NCI-H2227 (cell line): ENCODE results near the gene HIPK1.

Source experiments
- DNase-seq: peaks from one replicate; lab custom pipeline; 2025; ENCODE audit not compliant: unreplicated experiment; lab: John Stamatoyannopoulos, UW

HIPK1 gene

DNA sequence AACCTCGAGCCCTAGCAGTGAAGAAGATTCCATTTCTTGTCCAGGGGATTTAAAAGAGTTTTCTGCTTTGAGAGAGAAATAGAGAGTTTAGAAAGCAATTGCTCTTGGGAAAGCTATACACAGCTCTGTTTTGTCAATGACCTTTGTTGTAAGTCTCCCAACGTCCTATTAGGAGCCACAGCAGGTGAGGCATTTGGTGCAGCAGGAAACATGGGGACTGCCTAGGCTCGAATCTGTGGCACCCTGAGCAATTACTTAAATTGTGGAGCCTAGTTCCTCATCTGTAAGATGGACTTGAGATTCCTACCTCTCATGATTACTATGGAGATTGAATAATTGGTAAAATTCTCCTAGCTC, 15.8 kb upstream of the HIPK1 start:
- no peak for DNase-seq

DNA sequence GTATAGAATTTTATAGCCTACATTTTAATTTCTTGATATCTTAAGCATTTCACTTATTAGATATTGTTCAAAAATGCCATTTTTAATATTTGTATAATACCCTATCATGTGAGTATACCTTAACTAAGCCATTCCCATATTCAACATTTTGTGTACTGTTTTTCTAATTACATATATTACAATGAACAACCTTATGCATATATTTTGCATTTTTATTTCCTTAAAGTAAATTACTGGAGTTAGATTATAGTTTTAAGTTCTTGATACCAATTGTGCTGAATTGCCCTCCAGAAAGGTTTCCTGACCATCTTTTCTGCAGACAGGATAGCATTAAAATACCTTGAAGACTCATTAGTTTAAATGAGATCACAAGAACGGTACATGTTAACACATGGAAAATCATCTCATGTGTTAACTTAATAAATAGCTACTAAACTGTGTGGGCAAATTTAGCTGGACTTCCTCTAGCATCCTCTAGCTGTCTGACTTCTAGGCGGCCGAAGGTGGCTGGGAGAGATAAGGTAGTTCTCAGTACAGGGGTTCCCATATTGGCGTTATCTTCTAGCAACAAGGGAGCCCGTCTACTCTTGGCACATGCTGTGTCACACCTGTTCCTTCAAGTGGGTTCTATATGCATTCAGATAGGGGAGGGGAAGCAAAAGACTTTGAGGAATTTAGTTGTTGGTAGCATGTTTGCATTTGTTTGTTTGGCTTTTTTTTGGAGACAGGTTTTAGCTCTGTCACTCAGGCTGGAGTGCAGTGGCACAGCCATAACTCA, 15.0 kb upstream of the HIPK1 start:
- no peak for DNase-seq

DNA sequence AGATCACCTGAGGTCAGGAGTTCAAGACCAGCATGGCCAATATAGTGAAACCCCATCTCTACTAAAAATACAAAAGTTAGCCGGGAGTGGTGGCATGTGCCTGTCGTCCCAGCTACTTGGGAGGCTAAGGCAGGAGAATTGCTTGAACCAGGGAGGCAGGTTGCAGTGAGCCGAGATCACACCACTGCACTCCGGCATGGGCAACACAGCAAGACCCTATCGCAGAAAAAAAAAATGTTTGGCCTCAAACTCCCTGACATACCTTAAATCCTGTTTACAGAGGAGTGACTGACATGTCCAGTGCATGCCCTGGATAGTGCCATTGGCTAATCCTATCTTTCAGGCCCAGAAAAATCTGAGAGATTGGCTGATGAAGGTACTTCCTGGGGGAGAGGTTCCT, 12.2 kb upstream of the HIPK1 start:
- DNase-seq: no peak

DNA sequence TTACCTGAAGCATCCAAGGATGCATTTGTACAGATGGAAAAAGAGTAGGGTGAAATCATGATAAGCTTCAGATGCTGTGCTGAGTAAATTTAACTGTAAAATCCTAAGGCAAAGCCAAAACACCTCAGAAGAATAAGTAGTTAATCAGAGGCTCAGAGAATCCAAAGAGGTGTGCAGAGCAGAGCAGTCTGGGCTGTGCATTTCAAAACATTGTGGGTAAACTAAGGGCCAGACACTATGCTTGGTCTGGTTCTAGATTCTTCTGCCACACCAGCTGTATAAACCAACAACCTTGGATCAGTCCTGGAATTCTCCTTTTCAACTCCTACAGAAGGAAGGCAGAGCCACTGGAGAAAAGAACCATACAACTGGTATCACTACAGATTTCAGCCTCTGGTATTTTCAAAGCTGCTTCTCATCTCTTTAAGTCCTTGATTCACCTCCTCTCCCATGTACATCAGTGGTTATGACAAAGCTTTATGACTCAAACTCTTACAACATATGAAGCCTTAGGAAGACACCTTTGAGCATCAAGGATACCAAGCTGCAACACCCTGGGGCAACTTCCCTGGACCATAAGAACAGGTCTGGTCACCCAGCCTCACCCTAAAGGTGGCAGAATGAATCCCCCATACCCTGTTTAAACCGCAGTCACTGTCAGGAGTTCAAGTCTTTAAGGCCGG, 11.6 kb upstream of the HIPK1 start:
- DNase-seq: no peak

DNA sequence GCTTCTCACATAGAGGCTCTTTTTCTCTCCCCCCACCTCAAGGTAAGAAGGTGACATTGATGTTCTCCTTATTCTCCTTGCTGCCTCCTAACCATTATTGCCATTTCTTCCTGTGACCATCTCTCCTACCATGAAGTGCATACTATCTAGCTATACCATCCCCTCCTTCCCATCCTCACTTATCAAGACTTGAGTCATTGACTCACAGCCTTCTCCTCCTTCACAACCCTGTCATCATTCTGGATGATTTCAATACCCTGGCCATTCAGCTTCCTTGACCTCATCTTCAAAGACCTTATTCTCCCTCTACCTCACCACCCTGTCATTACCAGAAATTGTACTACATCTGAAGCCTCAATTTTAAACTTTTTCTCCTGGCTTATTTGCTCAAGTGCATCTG, 10.9 kb upstream of the HIPK1 start:
- peak; percentile 44 for DNase-seq

DNA sequence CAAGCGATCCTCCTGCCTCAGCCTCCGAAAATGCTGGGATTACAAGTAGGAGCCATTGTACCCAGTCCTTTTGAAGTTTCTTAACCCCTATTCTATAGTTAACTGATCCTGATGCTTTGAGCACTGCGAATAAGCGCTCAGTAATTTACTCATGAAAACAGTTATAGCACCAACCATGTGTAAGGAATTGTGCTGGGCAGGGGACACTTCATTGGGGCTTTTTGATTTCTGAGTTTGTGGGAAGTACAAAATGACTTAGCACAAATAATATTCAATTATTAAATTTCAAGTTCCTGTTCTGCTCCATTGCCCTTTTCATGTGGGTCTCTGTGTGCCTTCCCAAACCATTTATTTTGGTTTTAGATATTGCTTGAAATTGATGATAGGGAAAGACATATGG, 6.2 kb upstream of the HIPK1 start:
- no peak for DNase-seq

DNA sequence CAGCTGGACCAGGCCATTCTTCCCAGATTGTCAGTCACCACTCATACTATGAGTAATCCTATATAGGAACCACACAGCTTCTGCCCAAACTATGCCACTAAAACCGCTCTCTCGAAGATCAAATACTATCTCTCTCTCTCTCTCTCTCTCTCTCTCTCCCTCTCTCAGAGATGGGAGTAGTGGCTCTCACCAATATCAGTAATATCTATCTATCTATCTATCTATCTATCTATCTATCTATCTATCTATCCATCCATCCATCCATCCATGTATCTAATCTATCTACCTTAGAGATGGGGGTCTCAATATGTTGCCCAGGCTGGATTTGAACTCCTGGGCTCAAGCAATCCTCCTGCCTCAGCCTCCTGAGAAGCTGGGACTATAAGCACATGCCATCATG, 4.7 kb upstream of the HIPK1 start:
- no peak for DNase-seq

DNA sequence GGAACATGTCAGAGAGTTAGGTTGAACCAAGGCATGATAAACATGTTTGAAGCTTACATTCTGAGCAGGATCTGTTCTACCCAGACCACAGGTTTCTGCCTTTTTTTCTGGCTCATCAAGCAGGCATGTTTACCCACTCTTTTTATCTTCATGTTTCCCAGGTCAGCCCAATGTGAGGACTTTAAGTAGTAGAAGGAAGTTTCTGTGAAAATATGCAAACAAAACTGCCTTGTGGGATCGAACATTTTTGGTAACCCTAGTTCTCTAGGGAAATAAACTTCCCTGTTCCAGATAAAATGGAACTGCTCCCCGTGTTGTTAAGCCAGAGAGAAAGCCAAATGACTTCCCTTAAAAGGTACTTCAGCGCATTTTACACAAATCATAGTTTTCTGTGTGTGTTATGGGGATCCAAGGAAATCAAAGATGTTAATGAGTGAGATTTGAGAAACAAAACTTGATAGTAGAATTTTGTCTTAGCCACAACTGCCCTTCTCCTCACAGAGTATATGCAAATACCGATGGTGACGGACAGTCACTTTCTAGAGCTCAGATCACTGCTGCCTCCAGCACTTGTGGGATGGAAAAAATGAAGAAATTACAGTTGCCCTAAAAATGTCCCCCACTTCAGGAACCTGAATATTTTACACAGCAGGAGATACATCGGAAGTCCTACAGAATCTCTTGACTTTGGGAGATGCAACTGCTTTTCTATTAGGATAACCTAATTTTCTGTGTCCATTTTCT, 765 bp upstream of the HIPK1 start:
- no peak for DNase-seq

DNA sequence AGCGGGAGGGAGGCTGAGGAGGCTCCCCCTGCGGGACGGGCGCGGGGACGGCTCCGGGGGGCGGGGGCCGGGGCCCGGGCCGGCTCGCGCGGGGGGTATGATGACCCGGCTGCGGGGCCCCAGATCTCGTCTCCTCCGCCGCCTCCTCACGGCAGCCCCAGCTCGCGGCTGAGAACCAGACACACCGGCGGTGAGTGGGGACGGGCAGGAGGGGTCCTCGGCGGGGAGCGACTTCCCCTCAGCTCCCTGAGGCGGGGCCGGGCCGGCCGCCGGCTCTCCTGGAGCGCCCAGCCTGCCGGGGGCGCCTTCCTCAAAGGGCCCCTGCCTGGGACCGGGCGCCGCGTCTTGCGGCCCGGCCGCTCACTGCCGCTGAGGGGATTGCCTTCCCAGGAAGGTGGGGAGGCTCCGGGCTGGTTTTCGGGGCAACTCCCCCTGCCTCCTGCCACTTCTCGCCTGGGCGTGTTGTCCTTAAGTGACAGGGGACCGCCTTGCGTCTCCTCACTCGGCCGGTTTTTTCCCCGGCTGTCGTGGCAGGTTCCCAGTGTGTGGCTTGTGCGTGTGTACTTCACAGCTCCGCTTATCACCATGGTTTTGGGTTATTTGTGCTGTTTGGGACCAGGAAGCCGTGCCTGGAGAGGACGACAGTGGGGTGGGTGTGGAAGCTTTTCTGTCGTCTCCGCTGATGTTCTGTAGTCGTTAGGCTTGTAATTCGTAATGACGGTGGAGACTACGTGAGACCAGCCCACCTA, 800 bp downstream of the HIPK1 start:
- peak; percentile 60 for DNase-seq

DNA sequence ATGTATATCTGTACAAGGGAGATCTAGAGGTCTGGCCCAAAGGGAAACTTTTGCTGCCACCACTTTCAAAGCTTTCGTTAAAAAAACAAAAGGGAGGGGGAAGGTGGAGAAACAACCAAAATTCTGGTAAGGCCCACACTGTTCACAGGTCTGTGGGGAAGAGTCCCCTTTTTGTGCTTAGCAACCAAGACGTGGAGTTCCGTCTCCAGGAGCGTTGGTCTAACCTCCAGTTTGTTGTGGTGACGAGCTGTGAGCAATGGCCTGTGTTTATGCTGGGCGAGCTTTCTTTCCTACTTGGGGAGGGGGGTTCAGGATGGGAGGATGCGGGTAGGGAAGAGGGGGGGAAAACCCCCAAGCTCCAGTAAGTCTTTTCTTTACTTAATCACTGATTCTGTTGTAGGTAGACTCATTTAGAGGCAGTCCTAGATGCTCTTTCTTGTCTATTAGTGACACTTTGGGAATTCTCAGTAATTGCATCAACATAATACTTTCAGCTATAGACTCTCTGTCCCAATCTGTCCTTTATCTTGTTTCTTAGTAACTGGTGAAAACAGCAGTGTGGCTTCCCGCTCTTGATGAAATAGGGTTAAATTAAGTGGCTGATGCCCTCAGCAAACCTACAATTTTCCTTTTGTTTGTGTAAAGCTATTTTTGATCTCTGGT, 1.5 kb downstream of the HIPK1 start:
- DNase-seq: peak; percentile 86

DNA sequence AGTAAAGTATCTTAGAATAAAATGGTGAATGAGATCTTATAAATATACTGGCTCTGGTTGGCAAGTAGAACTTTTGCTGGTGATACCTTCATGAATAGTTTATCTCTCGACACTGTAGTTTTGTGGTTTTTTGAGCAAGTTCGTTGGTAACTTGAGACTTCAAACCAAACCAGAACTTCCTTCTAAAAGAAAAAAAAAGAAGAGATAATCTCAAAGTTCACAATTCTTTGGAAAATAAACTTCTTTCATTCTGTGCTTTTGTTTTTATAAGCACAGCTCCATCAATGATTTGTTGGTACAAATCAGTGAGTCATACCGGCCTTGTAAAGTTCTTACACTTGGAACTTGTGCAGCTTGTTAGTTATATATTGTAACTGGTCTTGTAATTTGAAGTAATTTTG, 2.3 kb downstream of the HIPK1 start:
- no peak for DNase-seq

DNA sequence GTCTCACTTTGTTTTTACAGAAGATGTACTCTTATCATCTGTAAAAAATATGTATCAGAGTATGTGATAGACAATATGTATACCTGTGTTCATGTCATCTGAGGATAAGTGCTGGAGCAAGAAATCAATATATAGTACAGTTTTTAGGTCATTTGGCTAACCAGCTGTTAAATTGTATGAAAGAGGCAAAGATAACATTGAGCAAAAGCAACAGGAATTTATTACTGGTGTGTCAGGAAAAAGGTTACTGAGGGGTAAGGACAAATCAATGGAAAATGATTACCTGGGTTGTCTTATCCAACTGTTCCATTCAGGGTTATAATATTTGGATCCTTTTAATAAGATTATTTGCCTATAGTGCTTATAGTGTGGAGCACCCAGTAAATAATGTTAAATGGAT, 4.9 kb downstream of the HIPK1 start:
- no peak for DNase-seq

DNA sequence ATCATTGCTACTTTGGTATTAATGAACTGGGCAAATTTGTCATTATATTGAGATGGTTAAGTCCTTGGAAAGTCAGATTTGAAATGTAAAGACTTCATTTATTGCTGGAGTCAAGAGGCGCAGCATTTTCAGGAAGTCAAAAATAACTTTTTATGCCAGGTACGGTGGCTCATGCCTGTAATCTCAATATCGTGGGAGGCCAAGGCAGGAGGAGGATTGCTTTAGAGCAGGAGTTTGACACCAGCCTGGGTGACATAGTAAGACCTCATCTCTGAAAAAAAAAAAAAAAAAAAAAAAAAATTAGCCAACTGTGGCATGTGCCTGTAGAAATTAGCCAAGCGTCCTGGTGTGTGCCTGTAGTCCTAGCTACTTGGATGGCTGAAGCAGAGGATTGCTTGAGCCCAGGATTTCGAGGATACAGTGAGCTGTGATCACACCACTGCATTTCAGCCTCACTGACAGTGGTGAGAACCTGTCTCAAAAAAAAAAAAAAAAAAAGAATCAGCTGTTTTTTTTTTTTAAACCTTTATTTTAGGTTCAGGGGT, 5.5 kb downstream of the HIPK1 start:
- DNase-seq: no peak

DNA sequence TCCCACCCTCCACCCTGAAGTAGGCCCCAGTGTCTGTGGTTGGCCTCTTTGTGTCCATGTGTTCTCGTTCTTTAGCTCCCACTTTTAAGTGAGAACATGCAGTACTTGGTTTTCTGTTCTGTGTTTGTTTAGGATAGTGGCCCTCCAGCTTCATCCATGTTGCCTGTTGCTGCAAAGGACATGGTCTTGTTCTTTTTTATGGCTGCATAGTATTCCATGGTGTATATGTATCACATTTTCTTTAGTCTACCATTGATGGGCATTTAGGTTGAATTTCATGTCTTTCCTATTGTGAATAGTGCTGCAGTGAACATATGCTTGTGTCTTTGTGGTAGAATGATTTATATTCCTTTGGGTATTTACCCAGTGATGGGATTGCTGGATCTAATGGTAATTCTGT, 6.1 kb downstream of the HIPK1 start:
- DNase-seq: no peak

DNA sequence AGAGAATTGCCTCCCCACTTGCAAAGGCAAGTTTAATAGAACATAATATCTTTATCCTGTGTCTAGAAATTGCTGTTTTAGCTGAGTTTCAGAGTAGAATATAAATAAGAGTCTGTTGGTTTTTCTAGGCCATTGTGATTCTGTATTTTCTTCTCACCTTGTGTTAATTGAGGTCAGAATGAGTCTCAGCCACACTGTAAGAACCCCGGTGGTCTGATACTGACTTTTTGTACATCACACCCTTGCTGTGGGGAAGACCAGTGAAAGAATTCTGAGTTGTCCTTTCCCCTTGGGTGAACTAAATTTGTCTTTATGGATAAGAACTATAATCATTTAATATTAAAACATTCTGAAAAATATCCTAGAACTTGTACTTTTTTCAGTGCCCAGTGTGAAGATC, 6.8 kb downstream of the HIPK1 start:
- DNase-seq: no peak

DNA sequence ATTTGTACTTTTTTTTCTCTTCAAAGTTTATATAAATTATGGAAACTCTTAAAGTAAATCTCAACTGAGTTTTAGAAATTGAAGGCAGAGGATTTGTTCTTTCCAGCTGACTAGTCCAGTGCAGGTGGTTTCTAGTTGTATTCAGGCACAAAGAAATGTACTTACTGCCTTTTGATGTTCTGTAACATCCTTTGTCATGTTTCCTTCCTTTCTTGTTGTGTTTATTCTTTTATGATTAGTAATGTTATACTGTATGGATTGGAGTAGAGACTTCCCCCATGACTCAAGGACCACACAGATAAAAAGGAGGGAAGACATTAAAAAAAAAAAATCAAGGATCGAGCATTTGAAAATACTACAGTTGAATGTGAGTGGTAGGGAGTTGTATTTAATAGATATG, 8.0 kb downstream of the HIPK1 start:
- no peak for DNase-seq

DNA sequence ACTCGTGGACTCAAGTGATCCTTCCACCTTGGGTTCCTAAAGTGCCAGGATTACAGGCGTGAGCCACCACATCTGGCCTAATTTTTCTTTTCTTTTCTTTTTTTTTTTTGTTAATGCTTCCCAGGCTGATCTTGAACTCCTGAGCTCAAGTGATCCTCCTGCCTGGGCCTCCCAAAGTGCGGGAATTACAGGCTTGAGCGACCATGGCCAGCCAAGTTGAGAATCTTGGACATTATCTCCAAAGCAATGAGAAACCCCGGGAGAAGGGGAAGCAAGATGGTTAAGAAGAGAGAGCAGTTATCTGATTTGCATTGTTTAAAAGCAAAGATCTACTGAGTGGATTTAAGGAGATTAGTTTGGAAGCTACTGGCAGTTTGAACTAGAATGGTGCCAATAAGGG, 9.1 kb downstream of the HIPK1 start:
- DNase-seq: no peak

DNA sequence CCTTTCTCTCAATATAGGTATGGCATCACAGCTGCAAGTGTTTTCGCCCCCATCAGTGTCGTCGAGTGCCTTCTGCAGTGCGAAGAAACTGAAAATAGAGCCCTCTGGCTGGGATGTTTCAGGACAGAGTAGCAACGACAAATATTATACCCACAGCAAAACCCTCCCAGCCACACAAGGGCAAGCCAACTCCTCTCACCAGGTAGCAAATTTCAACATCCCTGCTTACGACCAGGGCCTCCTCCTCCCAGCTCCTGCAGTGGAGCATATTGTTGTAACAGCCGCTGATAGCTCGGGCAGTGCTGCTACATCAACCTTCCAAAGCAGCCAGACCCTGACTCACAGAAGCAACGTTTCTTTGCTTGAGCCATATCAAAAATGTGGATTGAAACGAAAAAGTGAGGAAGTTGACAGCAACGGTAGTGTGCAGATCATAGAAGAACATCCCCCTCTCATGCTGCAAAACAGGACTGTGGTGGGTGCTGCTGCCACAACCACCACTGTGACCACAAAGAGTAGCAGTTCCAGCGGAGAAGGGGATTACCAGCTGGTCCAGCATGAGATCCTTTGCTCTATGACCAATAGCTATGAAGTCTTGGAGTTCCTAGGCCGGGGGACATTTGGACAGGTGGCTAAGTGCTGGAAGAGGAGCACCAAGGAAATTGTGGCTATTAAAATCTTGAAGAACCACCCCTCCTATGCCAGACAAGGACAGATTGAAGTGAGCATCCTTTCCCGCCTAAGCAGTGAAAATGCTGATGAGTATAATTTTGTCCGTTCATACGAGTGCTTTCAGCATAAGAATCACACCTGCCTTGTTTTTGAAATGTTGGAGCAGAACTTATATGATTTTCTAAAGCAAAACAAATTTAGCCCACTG, 11.5 kb downstream of the HIPK1 start:
- DNase-seq: no peak

DNA sequence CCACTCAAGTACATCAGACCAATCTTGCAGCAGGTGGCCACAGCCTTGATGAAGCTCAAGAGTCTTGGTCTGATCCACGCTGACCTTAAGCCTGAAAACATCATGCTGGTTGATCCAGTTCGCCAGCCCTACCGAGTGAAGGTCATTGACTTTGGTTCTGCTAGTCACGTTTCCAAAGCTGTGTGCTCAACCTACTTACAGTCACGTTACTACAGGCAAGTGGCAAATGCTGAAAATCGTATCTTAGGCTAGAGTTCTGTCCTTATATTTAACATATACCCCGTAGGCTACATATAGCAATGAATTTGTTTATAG, 12.1 kb downstream of the HIPK1 start:
- peak; percentile 14 for DNase-seq

DNA sequence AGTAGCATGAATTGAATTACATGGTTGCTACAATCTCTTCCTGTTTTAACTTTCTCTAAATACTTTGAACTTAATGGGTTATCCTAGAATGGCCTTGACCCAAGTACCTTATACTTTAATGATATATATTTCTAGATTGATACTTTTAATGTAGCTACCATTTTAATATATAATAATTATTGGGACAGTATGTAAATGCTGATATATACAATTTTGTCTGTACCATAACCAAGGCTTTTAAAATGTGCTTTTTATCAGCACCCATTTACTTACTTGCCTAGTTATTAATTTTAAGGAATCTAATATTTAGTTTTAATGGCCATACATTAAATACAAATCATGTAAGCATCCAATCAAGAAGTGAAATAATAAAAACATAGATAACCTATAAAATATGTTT, 13.4 kb downstream of the HIPK1 start:
- no peak for DNase-seq
